IPS-18a (cell line): Measurements from ENCODE around the gene SLC37A1.

Experiments
- H3K27ac ChIP-seq: one replicate; pipeline ENCODE4 v1.5.1; 2013; ENCODE audit warnings: low read length
- H3K27me3 ChIP-seq: one replicate; pipeline ENCODE4 v1.6.1; 2013; ENCODE audit warnings: mild to moderate bottlenecking, low read length; ENCODE audit not compliant: control insufficient read depth, insufficient read depth
- H3K36me3 ChIP-seq: one replicate; pipeline ENCODE4 v1.6.1; 2013; ENCODE audit warnings: low read depth, low read length; ENCODE audit not compliant: control insufficient read depth
- H3K4me1 ChIP-seq: one replicate; pipeline ENCODE4 v1.6.1; 2013; ENCODE audit warnings: low read depth, low read length; ENCODE audit not compliant: control insufficient read depth
- H3K4me3 ChIP-seq: one replicate; pipeline ENCODE4 v1.5.1; 2013; ENCODE audit warnings: low read length
- H3K9ac ChIP-seq: one replicate; pipeline ENCODE4 v1.6.1; 2013; ENCODE audit warnings: mild to moderate bottlenecking, low read length, moderate library complexity
- H3K9me3 ChIP-seq: one replicate; pipeline ENCODE4 v1.6.1; 2013; ENCODE audit warnings: low read depth, low read length; ENCODE audit not compliant: control insufficient read depth

The SLC37A1 gene

GRCh38 chr21:42585881-42586280 is 72.2 kb downstream of the SLC37A1 start:
- no peaks in the 10 kb centered on the region for H3K27me3 ChIP-seq
- no peaks in the 10 kb centered on the region for H3K36me3 ChIP-seq
- no peak overlapping the region for H3K4me3 ChIP-seq
- no peaks in the 10 kb centered on the region for H3K4me1 ChIP-seq
- no peak overlapping the region for H3K9ac ChIP-seq
- no peak overlapping the region for H3K27ac ChIP-seq
- H3K9me3 ChIP-seq = no peaks in the 10 kb centered on the region

- H3K4me3 ChIP-seq = no peak overlapping the region
- no peaks in the 10 kb centered on the region for H3K36me3 ChIP-seq
- H3K27me3 ChIP-seq = no peaks in the 10 kb centered on the region
- no peaks in the 10 kb centered on the region for H3K4me1 ChIP-seq
- H3K9me3 ChIP-seq = no peaks in the 10 kb centered on the region
- no peak overlapping the region for H3K9ac ChIP-seq
- H3K27ac ChIP-seq = no peak overlapping the region
Measured at GRCh38 chr21:42586406-42586805, 72.8 kb downstream of the SLC37A1 start.

- Histone ChIP-seq H3K4me1 (no peaks in the 10 kb centered on the region), H3K27ac (no peak overlapping the region), H3K9me3 (no peaks in the 10 kb centered on the region), H3K4me3 (no peak overlapping the region), H3K36me3 (no peaks in the 10 kb centered on the region), H3K9ac (no peak overlapping the region), H3K27me3 (no peaks in the 10 kb centered on the region)
Measured at GRCh38 chr21:42587036-42587435, 73.4 kb downstream of the SLC37A1 start.

- H3K4me3 ChIP-seq = no peak overlapping the region
- peaks cover 8% of the 10 kb centered on the region for H3K27me3 ChIP-seq
- H3K9me3 ChIP-seq = no peaks in the 10 kb centered on the region
- H3K36me3 ChIP-seq = no peaks in the 10 kb centered on the region
- H3K9ac ChIP-seq = no peak overlapping the region
- H3K4me1 ChIP-seq = no peaks in the 10 kb centered on the region
- H3K27ac ChIP-seq = no peak overlapping the region
Measured at GRCh38 chr21:42590431-42591131, 76.9 kb downstream of the SLC37A1 start.

- H3K27ac ChIP-seq = no peak overlapping the region
- no peaks in the 10 kb centered on the region for H3K4me1 ChIP-seq
- no peak overlapping the region for H3K9ac ChIP-seq
- H3K9me3 ChIP-seq = no peaks in the 10 kb centered on the region
- H3K27me3 ChIP-seq = peaks cover 8% of the 10 kb centered on the region
- no peaks in the 10 kb centered on the region for H3K36me3 ChIP-seq
- H3K4me3 ChIP-seq = no peak overlapping the region
Measured at GRCh38 chr21:42591170-42591869, 77.7 kb downstream of the SLC37A1 start.

GRCh38 chr21:42592156-42592820 is 78.6 kb downstream of the SLC37A1 start:
- H3K36me3 ChIP-seq = no peaks in the 10 kb centered on the region
- peaks cover 8% of the 10 kb centered on the region for H3K27me3 ChIP-seq
- H3K9me3 ChIP-seq = no peaks in the 10 kb centered on the region
- H3K27ac ChIP-seq = no peak overlapping the region
- H3K9ac ChIP-seq = no peak overlapping the region
- H3K4me3 ChIP-seq = no peak overlapping the region
- no peaks in the 10 kb centered on the region for H3K4me1 ChIP-seq

- H3K9me3 ChIP-seq = no peaks in the 10 kb centered on the region
- H3K36me3 ChIP-seq = no peaks in the 10 kb centered on the region
- no peaks in the 10 kb centered on the region for H3K4me1 ChIP-seq
- no peak overlapping the region for H3K9ac ChIP-seq
- no peak overlapping the region for H3K4me3 ChIP-seq
- peaks cover 8% of the 10 kb centered on the region for H3K27me3 ChIP-seq
- no peak overlapping the region for H3K27ac ChIP-seq
Measured at GRCh38 chr21:42593007-42593814, 79.6 kb downstream of the SLC37A1 start.

GRCh38 chr21:42594616-42595282 is 81.1 kb downstream of the SLC37A1 start:
- no peaks in the 10 kb centered on the region for H3K4me1 ChIP-seq
- no peaks in the 10 kb centered on the region for H3K9me3 ChIP-seq
- H3K9ac ChIP-seq = no peak overlapping the region
- H3K36me3 ChIP-seq = no peaks in the 10 kb centered on the region
- peaks cover 8% of the 10 kb centered on the region for H3K27me3 ChIP-seq
- no peak overlapping the region for H3K27ac ChIP-seq
- no peak overlapping the region for H3K4me3 ChIP-seq

- no peak overlapping the region for H3K9ac ChIP-seq
- no peaks in the 10 kb centered on the region for H3K36me3 ChIP-seq
- no peak overlapping the region for H3K27ac ChIP-seq
- H3K9me3 ChIP-seq = no peaks in the 10 kb centered on the region
- peaks cover 8% of the 10 kb centered on the region for H3K27me3 ChIP-seq
- no peaks in the 10 kb centered on the region for H3K4me1 ChIP-seq
- no peak overlapping the region for H3K4me3 ChIP-seq
Measured at GRCh38 chr21:42595283-42596187, 81.9 kb downstream of the SLC37A1 start.

GRCh38 chr21:42596657-42597056 is 83.0 kb downstream of the SLC37A1 start:
- Histone ChIP-seq H3K9ac (no peak overlapping the region), H3K9me3 (no peaks in the 10 kb centered on the region), H3K36me3 (no peaks in the 10 kb centered on the region), H3K27ac (no peak overlapping the region), H3K4me3 (no peak overlapping the region), H3K4me1 (no peaks in the 10 kb centered on the region), H3K27me3 (peaks cover 8% of the 10 kb centered on the region)
